ENCODE data around the gene CEP164.
A peak's percentile ranks its signal among the peaks of the same experiment; 100 is the strongest.

Gene CEP164

GRCh38 chr11:117318738-117319137 is 8.9 kb upstream of the CEP164 start:
- no peak for TF ChIP-seq FOXP2 (optimal IDR thresholded peaks at IDR 0.05; ENCODE audit: borderline replicate concordance, extremely low read depth, extremely low read length, insufficient read depth)
- TF ChIP-seq POLR2AphosphoS5 (IDR thresholded peaks at IDR 0.05; ENCODE audit: low read depth, low read length) = no peak
- TF ChIP-seq TAF1 (IDR thresholded peaks at IDR 0.05; ENCODE audit: borderline replicate concordance, insufficient read depth, low read length) = no peak
- TF ChIP-seq SIN3A (IDR thresholded peaks at IDR 0.05; ENCODE audit: borderline replicate concordance, insufficient read depth, low read length) = no peak
- TF ChIP-seq REST (IDR thresholded peaks at IDR 0.05; ENCODE audit: insufficient read depth in 1 of 2, low read depth in 2 of 2, low read length in 2 of 2) = no peak

- TF ChIP-seq SIN3A (IDR thresholded peaks at IDR 0.05; ENCODE audit: borderline replicate concordance, insufficient read depth, low read length) (no peak), REST (IDR thresholded peaks at IDR 0.05; ENCODE audit: insufficient read depth in 1 of 2, low read depth in 2 of 2, low read length in 2 of 2) (no peak), POLR2AphosphoS5 (IDR thresholded peaks at IDR 0.05; ENCODE audit: low read depth, low read length) (no peak), FOXP2 (optimal IDR thresholded peaks at IDR 0.05; ENCODE audit: borderline replicate concordance, extremely low read depth, extremely low read length, insufficient read depth) (no peak), TAF1 (IDR thresholded peaks at IDR 0.05; ENCODE audit: borderline replicate concordance, insufficient read depth, low read length) (no peak)
Measured at GRCh38 chr11:117319214-117319840, 8.3 kb upstream of the CEP164 start.

- TF ChIP-seq FOXP2 (optimal IDR thresholded peaks at IDR 0.05; ENCODE audit: borderline replicate concordance, extremely low read depth, extremely low read length, insufficient read depth) (no peak), SIN3A (IDR thresholded peaks at IDR 0.05; ENCODE audit: borderline replicate concordance, insufficient read depth, low read length) (no peak), REST (IDR thresholded peaks at IDR 0.05; ENCODE audit: insufficient read depth in 1 of 2, low read depth in 2 of 2, low read length in 2 of 2) (no peak), TAF1 (IDR thresholded peaks at IDR 0.05; ENCODE audit: borderline replicate concordance, insufficient read depth, low read length) (no peak), POLR2AphosphoS5 (IDR thresholded peaks at IDR 0.05; ENCODE audit: low read depth, low read length) (0 out of 2 replicates have a peak, but pooled peaks have one; percentile 4)
Measured at GRCh38 chr11:117328375-117329010, 839 bp downstream of the CEP164 start.

GRCh38 chr11:117332843-117333242 is 5.2 kb downstream of the CEP164 start:
- TF ChIP-seq SIN3A (IDR thresholded peaks at IDR 0.05; ENCODE audit: borderline replicate concordance, insufficient read depth, low read length) (no peak), FOXP2 (optimal IDR thresholded peaks at IDR 0.05; ENCODE audit: borderline replicate concordance, extremely low read depth, extremely low read length, insufficient read depth) (no peak), REST (IDR thresholded peaks at IDR 0.05; ENCODE audit: insufficient read depth in 1 of 2, low read depth in 2 of 2, low read length in 2 of 2) (no peak), POLR2AphosphoS5 (IDR thresholded peaks at IDR 0.05; ENCODE audit: low read depth, low read length) (no peak), TAF1 (IDR thresholded peaks at IDR 0.05; ENCODE audit: borderline replicate concordance, insufficient read depth, low read length) (no peak)
